ENCODE measurements around the gene IL1RAPL1.

Gene IL1RAPL1

DNA sequence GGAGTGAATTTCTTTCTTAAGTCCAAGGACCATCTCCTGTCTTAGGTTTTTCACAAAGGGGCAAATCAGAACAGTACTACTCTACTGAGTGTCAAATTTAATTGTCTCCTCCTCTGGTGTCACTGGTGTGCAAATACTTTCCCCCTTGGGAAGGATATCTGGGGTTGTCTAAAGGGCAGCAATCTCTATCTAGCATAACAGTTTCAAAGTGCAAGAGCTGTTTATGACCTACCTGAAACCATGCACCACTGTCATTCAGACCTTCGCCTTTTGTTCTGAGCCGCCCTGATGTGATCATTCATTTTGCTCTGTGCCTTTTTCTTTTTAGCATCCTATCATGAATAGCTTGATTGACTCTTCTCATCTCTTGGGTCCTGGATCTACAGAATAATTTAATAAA lies 39.3 kb downstream of the IL1RAPL1 start:
- no peaks in the 10 kb centered on the region for H3K9me3 ChIP-seq (ENCODE audit: control insufficient read depth in 2 of 2, low read length in 2 of 2)
- no peak overlapping the region for H3K9ac ChIP-seq (ENCODE audit: low read length in 2 of 2)
- no peak overlapping the region for H3K27ac ChIP-seq (ENCODE audit: low read length)
- H3K36me3 ChIP-seq (ENCODE audit: control insufficient read depth in 2 of 2, insufficient read depth in 2 of 2, low read length in 2 of 2): no peaks in the 10 kb centered on the region
- H3K4me1 ChIP-seq (ENCODE audit: control insufficient read depth, insufficient read depth, low read length): no peaks in the 10 kb centered on the region
- no peak overlapping the region for H3K4me3 ChIP-seq (ENCODE audit: low read length in 2 of 2)
- no peaks in the 10 kb centered on the region for H3K27me3 ChIP-seq (ENCODE audit: control insufficient read depth in 1 of 2, insufficient read depth in 2 of 2, low read length in 2 of 2)

DNA sequence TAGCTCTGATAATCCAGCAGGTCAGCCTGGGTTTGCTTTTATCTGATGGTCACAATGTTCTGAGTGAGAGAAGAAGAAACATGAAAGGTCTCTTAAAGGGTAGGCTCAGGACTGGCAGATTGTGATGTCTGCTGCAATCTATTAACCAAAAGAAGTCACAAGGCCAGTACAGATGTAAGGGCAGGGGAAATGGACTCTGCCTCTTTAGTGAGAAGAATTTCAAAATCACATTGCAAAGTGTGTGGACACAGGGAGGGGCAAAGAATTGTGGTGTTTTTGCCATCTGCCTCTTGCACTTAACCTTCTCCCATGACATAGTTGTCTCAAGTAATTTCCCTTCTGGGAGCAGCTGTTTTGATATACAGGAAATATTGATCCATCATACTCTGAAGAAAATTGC lies 40.9 kb downstream of the IL1RAPL1 start:
- no peak overlapping the region for H3K9ac ChIP-seq (ENCODE audit: low read length in 2 of 2)

DNA sequence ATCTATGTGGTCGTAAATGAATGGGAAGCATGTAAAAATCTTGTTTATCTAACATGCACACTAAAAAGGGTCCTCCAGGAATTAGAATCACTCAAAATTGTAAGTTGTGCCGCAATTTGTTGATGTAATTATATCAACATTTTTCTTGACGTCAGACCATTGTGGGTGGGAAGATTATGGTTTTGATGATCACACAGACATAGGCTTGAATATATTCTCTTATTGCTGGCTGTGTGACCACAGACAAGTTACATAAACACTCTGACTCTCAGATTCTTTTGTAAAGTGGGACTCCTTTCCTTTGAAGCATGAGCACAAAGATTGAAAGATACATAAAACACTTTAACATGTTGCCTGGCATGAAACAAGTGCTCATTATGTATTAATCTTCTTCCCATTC lies 51.5 kb downstream of the IL1RAPL1 start:
- Histone ChIP-seq H3K27me3 (ENCODE audit: control insufficient read depth in 1 of 2, insufficient read depth in 2 of 2, low read length in 2 of 2) (no peaks in the 10 kb centered on the region), H3K27ac (ENCODE audit: low read length) (no peak overlapping the region), H3K4me1 (ENCODE audit: control insufficient read depth, insufficient read depth, low read length) (no peaks in the 10 kb centered on the region), H3K9ac (ENCODE audit: low read length in 2 of 2) (no peak overlapping the region), H3K9me3 (ENCODE audit: control insufficient read depth in 2 of 2, low read length in 2 of 2) (no peaks in the 10 kb centered on the region), H3K36me3 (ENCODE audit: control insufficient read depth in 2 of 2, insufficient read depth in 2 of 2, low read length in 2 of 2) (no peaks in the 10 kb centered on the region), H3K4me3 (ENCODE audit: low read length in 2 of 2) (no peak overlapping the region)

More for the DNA sequence above, 40.9 kb downstream of the IL1RAPL1 start:
- no peak overlapping the region for H3K27ac ChIP-seq (ENCODE audit: low read length)
- H3K27me3 ChIP-seq (ENCODE audit: control insufficient read depth in 1 of 2, insufficient read depth in 2 of 2, low read length in 2 of 2): no peaks in the 10 kb centered on the region
- H3K36me3 ChIP-seq (ENCODE audit: control insufficient read depth in 2 of 2, insufficient read depth in 2 of 2, low read length in 2 of 2): no peaks in the 10 kb centered on the region
- H3K4me3 ChIP-seq (ENCODE audit: low read length in 2 of 2): no peak overlapping the region
- no peaks in the 10 kb centered on the region for H3K4me1 ChIP-seq (ENCODE audit: control insufficient read depth, insufficient read depth, low read length)
- H3K9me3 ChIP-seq (ENCODE audit: control insufficient read depth in 2 of 2, low read length in 2 of 2): no peaks in the 10 kb centered on the region

DNA sequence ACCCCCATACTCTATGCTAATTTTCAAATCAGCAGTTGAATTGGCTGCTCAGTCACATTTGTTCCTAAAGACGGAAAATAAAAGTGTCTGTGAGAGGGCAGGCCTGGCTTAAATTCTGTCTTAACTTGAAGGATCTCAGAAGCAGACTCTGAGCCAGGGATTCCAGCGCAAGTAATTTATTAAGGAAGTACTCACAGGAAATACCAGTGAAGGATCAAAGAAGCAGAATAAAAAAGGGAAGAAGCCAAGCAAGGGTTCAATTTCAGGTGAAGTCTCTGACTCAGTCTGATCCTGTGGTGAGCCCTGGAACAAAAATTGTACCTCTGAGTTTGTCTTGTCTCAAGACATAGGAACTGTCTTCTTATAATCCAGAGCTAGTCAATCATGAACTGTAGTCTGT lies 52.2 kb downstream of the IL1RAPL1 start:
- Histone ChIP-seq H3K27ac (ENCODE audit: low read length) (no peak overlapping the region), H3K4me1 (ENCODE audit: control insufficient read depth, insufficient read depth, low read length) (no peaks in the 10 kb centered on the region), H3K4me3 (ENCODE audit: low read length in 2 of 2) (no peak overlapping the region), H3K9me3 (ENCODE audit: control insufficient read depth in 2 of 2, low read length in 2 of 2) (no peaks in the 10 kb centered on the region), H3K9ac (ENCODE audit: low read length in 2 of 2) (no peak overlapping the region), H3K27me3 (ENCODE audit: control insufficient read depth in 1 of 2, insufficient read depth in 2 of 2, low read length in 2 of 2) (no peaks in the 10 kb centered on the region), H3K36me3 (ENCODE audit: control insufficient read depth in 2 of 2, insufficient read depth in 2 of 2, low read length in 2 of 2) (no peaks in the 10 kb centered on the region)

- H3K9me3 ChIP-seq (ENCODE audit: control insufficient read depth in 2 of 2, low read length in 2 of 2): no peaks in the 10 kb centered on the region
- H3K4me1 ChIP-seq (ENCODE audit: control insufficient read depth, insufficient read depth, low read length): no peaks in the 10 kb centered on the region
- no peak overlapping the region for H3K4me3 ChIP-seq (ENCODE audit: low read length in 2 of 2)
- H3K36me3 ChIP-seq (ENCODE audit: control insufficient read depth in 2 of 2, insufficient read depth in 2 of 2, low read length in 2 of 2): no peaks in the 10 kb centered on the region
- no peaks in the 10 kb centered on the region for H3K27me3 ChIP-seq (ENCODE audit: control insufficient read depth in 1 of 2, insufficient read depth in 2 of 2, low read length in 2 of 2)
- H3K9ac ChIP-seq (ENCODE audit: low read length in 2 of 2): no peak overlapping the region
- no peak overlapping the region for H3K27ac ChIP-seq (ENCODE audit: low read length)
These were observed 62.3 kb downstream of the IL1RAPL1 start for GRCh38 chrX:28649541-28649940.

DNA sequence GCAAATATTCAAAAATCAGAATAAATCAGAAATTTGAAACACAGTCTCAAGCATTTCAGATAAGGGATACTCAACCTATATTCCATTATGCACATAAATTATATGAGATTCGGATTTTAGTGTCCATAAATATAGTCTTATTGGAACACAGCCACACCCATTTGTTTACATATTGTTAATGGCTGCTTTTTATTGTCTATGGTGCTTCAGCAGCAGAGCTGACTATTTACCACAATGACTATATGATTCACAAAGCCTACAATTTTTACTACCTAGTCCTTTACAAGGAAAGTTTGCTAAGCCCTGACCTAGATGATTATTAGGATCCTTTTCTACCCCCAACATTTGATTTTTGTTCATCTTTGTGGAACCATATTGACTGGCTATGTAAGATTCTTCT lies 63.9 kb downstream of the IL1RAPL1 start:
- Histone ChIP-seq H3K9me3 (ENCODE audit: control insufficient read depth in 2 of 2, low read length in 2 of 2) (no peaks in the 10 kb centered on the region), H3K27me3 (ENCODE audit: control insufficient read depth in 1 of 2, insufficient read depth in 2 of 2, low read length in 2 of 2) (no peaks in the 10 kb centered on the region), H3K9ac (ENCODE audit: low read length in 2 of 2) (no peak overlapping the region), H3K27ac (ENCODE audit: low read length) (no peak overlapping the region), H3K4me3 (ENCODE audit: low read length in 2 of 2) (no peak overlapping the region), H3K4me1 (ENCODE audit: control insufficient read depth, insufficient read depth, low read length) (no peaks in the 10 kb centered on the region), H3K36me3 (ENCODE audit: control insufficient read depth in 2 of 2, insufficient read depth in 2 of 2, low read length in 2 of 2) (no peaks in the 10 kb centered on the region)

DNA sequence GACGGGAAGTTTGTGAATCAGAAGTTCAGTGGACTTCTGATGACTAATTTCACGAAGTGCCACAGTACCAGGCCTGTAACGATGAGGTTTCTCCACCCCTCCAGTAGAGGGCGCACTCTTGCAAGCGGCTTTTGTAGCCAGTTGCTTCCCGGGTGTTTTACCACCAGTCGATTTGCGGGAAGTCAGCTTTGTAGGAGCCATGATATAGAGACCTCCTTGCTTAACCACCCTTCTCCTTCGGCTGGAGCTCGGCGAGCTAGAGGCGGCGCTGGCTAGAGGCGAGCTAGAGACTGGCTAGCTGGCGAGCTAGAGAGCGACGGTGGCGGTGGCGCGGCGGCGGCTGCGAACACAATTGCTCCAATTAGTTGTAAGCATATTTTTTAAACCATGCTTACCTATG lies 72.0 kb downstream of the IL1RAPL1 start:
- Histone ChIP-seq H3K9me3 (ENCODE audit: control insufficient read depth in 2 of 2, low read length in 2 of 2) (no peaks in the 10 kb centered on the region), H3K27ac (ENCODE audit: low read length) (no peak overlapping the region), H3K4me1 (ENCODE audit: control insufficient read depth, insufficient read depth, low read length) (no peaks in the 10 kb centered on the region), H3K36me3 (ENCODE audit: control insufficient read depth in 2 of 2, insufficient read depth in 2 of 2, low read length in 2 of 2) (no peaks in the 10 kb centered on the region), H3K4me3 (ENCODE audit: low read length in 2 of 2) (no peak overlapping the region), H3K9ac (ENCODE audit: low read length in 2 of 2) (no peak overlapping the region), H3K27me3 (ENCODE audit: control insufficient read depth in 1 of 2, insufficient read depth in 2 of 2, low read length in 2 of 2) (no peaks in the 10 kb centered on the region)

- H3K36me3 ChIP-seq (ENCODE audit: control insufficient read depth in 2 of 2, insufficient read depth in 2 of 2, low read length in 2 of 2): no peaks in the 10 kb centered on the region
- no peak overlapping the region for H3K27ac ChIP-seq (ENCODE audit: low read length)
- H3K4me1 ChIP-seq (ENCODE audit: control insufficient read depth, insufficient read depth, low read length): no peaks in the 10 kb centered on the region
- no peak overlapping the region for H3K9ac ChIP-seq (ENCODE audit: low read length in 2 of 2)
- H3K4me3 ChIP-seq (ENCODE audit: low read length in 2 of 2): no peak overlapping the region
- no peaks in the 10 kb centered on the region for H3K27me3 ChIP-seq (ENCODE audit: control insufficient read depth in 1 of 2, insufficient read depth in 2 of 2, low read length in 2 of 2)
- no peaks in the 10 kb centered on the region for H3K9me3 ChIP-seq (ENCODE audit: control insufficient read depth in 2 of 2, low read length in 2 of 2)
These were observed 78.5 kb downstream of the IL1RAPL1 start for GRCh38 chrX:28665778-28666177.

- Histone ChIP-seq H3K36me3 (ENCODE audit: control insufficient read depth in 2 of 2, insufficient read depth in 2 of 2, low read length in 2 of 2) (no peaks in the 10 kb centered on the region), H3K27me3 (ENCODE audit: control insufficient read depth in 1 of 2, insufficient read depth in 2 of 2, low read length in 2 of 2) (no peaks in the 10 kb centered on the region), H3K9me3 (ENCODE audit: control insufficient read depth in 2 of 2, low read length in 2 of 2) (no peaks in the 10 kb centered on the region), H3K4me3 (ENCODE audit: low read length in 2 of 2) (no peak overlapping the region), H3K4me1 (ENCODE audit: control insufficient read depth, insufficient read depth, low read length) (no peaks in the 10 kb centered on the region), H3K27ac (ENCODE audit: low read length) (no peak overlapping the region), H3K9ac (ENCODE audit: low read length in 2 of 2) (no peak overlapping the region)
These were observed 81.1 kb downstream of the IL1RAPL1 start for GRCh38 chrX:28668303-28668702.

DNA sequence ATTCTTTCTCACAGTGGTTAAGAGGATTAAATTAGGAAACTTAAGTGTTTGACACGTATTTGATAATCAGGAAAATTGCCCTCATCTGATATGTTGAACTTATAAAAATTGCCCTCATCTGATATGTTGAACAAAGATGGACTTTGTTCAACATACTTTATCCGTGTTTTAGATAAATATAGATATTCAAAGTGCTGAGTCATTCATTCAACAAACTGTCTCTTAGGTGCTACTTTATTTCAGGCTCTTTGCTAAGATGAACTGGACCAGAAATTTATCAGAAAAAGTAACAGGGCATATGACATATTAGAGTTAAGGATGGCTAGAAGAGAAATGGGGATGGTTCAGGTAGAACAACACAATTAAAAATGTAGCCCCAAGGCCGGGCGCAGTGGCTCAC lies 81.7 kb downstream of the IL1RAPL1 start:
- H3K27me3 ChIP-seq (ENCODE audit: control insufficient read depth in 1 of 2, insufficient read depth in 2 of 2, low read length in 2 of 2): no peaks in the 10 kb centered on the region
- H3K27ac ChIP-seq (ENCODE audit: low read length): no peak overlapping the region
- no peaks in the 10 kb centered on the region for H3K4me1 ChIP-seq (ENCODE audit: control insufficient read depth, insufficient read depth, low read length)
- no peaks in the 10 kb centered on the region for H3K9me3 ChIP-seq (ENCODE audit: control insufficient read depth in 2 of 2, low read length in 2 of 2)
- no peaks in the 10 kb centered on the region for H3K36me3 ChIP-seq (ENCODE audit: control insufficient read depth in 2 of 2, insufficient read depth in 2 of 2, low read length in 2 of 2)
- H3K4me3 ChIP-seq (ENCODE audit: low read length in 2 of 2): no peak overlapping the region
- H3K9ac ChIP-seq (ENCODE audit: low read length in 2 of 2): no peak overlapping the region

- Histone ChIP-seq H3K4me1 (ENCODE audit: control insufficient read depth, insufficient read depth, low read length) (no peaks in the 10 kb centered on the region), H3K4me3 (ENCODE audit: low read length in 2 of 2) (no peak overlapping the region), H3K9me3 (ENCODE audit: control insufficient read depth in 2 of 2, low read length in 2 of 2) (no peaks in the 10 kb centered on the region), H3K9ac (ENCODE audit: low read length in 2 of 2) (no peak overlapping the region), H3K27ac (ENCODE audit: low read length) (no peak overlapping the region), H3K36me3 (ENCODE audit: control insufficient read depth in 2 of 2, insufficient read depth in 2 of 2, low read length in 2 of 2) (no peaks in the 10 kb centered on the region), H3K27me3 (ENCODE audit: control insufficient read depth in 1 of 2, insufficient read depth in 2 of 2, low read length in 2 of 2) (no peaks in the 10 kb centered on the region)
These were observed 82.8 kb downstream of the IL1RAPL1 start for GRCh38 chrX:28670074-28670473.

DNA sequence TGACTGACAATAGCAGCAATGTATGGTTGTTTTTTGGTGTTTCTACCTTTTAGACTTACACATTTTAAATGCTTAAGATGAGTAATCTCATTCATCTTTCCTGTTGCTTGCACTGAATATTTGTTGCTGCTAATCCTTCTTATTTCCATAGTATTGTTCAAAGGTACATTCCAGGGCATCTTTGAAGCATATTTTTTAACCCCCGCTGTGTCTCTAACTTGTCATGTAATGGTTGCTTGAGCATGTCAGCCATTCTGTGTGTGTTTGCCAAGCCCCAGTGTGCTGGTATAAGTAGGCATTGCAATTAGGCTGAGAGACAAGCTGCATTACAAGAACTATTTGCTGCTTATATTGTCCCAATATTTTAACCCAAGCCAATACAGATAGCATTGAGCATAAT lies 87.9 kb downstream of the IL1RAPL1 start:
- Histone ChIP-seq H3K36me3 (ENCODE audit: control insufficient read depth in 2 of 2, insufficient read depth in 2 of 2, low read length in 2 of 2) (no peaks in the 10 kb centered on the region), H3K27ac (ENCODE audit: low read length) (no peak overlapping the region), H3K4me3 (ENCODE audit: low read length in 2 of 2) (no peak overlapping the region), H3K9me3 (ENCODE audit: control insufficient read depth in 2 of 2, low read length in 2 of 2) (no peaks in the 10 kb centered on the region), H3K4me1 (ENCODE audit: control insufficient read depth, insufficient read depth, low read length) (no peaks in the 10 kb centered on the region), H3K9ac (ENCODE audit: low read length in 2 of 2) (no peak overlapping the region), H3K27me3 (ENCODE audit: control insufficient read depth in 1 of 2, insufficient read depth in 2 of 2, low read length in 2 of 2) (no peaks in the 10 kb centered on the region)

All from stomach smooth muscle (tissue), 2 donors.